ENCODE data around the gene ZNF492.
"Not testable (repeated sequence)": the region's sequence is repeated elsewhere in the genome, so short reads cannot be mapped to it uniquely, and the experiment has no call there.

DNA sequence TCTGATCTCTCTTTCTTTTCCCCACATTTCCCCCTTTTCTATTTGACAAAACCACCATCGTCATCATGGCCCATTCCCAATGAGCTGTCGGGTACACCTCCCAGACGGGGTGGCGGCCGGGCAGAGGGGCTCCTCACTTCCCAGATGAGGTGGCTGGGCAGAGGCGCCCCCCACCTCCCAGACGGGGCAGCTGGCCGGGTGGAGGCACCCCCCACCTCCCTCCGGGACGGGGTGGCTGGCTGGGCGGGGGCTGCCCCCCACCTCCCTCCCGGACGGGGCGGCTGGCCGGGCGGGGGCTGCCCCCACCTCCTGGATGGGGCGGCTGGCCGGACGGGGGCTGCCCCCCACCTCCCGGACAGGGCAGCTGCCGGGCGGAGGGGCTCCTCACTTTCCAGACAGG lies 68.5 kb downstream of the ZNF492 start:
- not testable (repeated sequence) for TF ChIP-seq YY1 (IDR thresholded peaks at IDR 0.05; ENCODE audit: insufficient read depth, insufficient read length); SUZ12 (IDR thresholded peaks at IDR 0.05; ENCODE audit: extremely low read depth, insufficient read depth, insufficient read length)

All from NT2/D1 (cell line).